Nephron progenitor cell (in vitro differentiated cells): Measurements from ENCODE around the gene EPS15.

Source experiments
- DNase-seq: peaks from one replicate; pipeline ENCODE4 v3.0.0; 2021
- H3K27ac Mint-ChIP-seq: 2 replicates; pipeline ENCODE4 v1.8.0; 2021; ENCODE audit warnings: mild to moderate bottlenecking, moderate library complexity, mixed read lengths
- H3K27me3 Mint-ChIP-seq: 2 replicates; pipeline ENCODE4 v1.8.0; 2021; ENCODE audit warnings: mild to moderate bottlenecking, low read depth, mixed read lengths; ENCODE audit not compliant: poor library complexity
- H3K36me3 Mint-ChIP-seq: 2 replicates; pipeline ENCODE4 v1.8.0; 2021; ENCODE audit warnings: low read depth, mixed read lengths
- H3K4me1 Mint-ChIP-seq: 2 replicates; pipeline ENCODE4 v1.8.0; 2021; ENCODE audit warnings: mixed read lengths
- H3K4me3 Mint-ChIP-seq: 2 replicates; pipeline ENCODE4 v1.8.0; 2021; ENCODE audit warnings: mild to moderate bottlenecking, moderate library complexity, mixed read lengths
- H3K9me3 Mint-ChIP-seq: 2 replicates; pipeline ENCODE4 v1.8.0; 2021; ENCODE audit warnings: mild to moderate bottlenecking, moderate library complexity, mixed read lengths
- TF ChIP-seq, protein P1 (sequence below): fragments of 200-600 bp; sonication (generic); IDR thresholded peaks from 2 replicates; pipeline ENCODE4 v1.5.0; 2021; ENCODE audit warnings: antibody characterized with exemption

The EPS15 gene

DNA sequence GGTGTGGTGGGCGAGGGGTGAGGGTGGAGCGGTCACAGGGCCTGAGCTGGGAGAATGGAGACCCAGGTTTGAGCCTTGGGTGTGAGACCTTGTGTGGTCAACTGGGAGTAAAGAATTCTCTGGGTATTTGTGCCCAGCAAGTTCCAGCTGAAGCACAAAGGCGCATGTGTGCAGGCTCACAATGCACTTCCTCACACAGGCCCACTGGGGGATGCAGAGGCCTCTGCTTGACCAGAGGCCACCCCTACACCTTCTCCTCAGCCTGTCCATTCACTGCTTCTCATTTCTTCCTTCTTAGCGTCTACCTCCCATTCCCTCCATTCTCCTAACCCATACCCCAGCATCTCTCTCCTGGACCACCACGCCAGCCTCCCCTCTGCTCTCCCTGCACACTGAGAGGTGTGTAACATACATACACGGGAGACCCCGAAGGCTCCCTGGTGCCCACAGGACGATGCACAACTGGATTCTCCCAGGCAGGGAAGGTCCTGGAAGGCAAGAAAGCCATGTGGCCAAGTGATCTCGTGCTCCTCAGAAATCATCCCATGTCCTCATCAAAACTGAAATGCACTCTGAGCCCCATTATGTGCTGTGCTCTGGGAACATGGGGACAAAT is 176.4 kb downstream of the EPS15 start:
- Mint-ChIP-seq H3K4me1 (peaks cover 13% of the 10 kb centered on the region), H3K9me3 (no peaks in the 10 kb centered on the region), H3K27ac (no peak overlapping the region), H3K4me3 (no peak overlapping the region), H3K27me3 (peaks cover 69% of the 10 kb centered on the region), H3K36me3 (no peaks in the 10 kb centered on the region)
- TF ChIP-seq, protein P1, sequence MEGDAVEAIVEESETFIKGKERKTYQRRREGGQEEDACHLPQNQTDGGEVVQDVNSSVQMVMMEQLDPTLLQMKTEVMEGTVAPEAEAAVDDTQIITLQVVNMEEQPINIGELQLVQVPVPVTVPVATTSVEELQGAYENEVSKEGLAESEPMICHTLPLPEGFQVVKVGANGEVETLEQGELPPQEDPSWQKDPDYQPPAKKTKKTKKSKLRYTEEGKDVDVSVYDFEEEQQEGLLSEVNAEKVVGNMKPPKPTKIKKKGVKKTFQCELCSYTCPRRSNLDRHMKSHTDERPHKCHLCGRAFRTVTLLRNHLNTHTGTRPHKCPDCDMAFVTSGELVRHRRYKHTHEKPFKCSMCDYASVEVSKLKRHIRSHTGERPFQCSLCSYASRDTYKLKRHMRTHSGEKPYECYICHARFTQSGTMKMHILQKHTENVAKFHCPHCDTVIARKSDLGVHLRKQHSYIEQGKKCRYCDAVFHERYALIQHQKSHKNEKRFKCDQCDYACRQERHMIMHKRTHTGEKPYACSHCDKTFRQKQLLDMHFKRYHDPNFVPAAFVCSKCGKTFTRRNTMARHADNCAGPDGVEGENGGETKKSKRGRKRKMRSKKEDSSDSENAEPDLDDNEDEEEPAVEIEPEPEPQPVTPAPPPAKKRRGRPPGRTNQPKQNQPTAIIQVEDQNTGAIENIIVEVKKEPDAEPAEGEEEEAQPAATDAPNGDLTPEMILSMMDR: no peak
- DNase-seq: no peak

DNA sequence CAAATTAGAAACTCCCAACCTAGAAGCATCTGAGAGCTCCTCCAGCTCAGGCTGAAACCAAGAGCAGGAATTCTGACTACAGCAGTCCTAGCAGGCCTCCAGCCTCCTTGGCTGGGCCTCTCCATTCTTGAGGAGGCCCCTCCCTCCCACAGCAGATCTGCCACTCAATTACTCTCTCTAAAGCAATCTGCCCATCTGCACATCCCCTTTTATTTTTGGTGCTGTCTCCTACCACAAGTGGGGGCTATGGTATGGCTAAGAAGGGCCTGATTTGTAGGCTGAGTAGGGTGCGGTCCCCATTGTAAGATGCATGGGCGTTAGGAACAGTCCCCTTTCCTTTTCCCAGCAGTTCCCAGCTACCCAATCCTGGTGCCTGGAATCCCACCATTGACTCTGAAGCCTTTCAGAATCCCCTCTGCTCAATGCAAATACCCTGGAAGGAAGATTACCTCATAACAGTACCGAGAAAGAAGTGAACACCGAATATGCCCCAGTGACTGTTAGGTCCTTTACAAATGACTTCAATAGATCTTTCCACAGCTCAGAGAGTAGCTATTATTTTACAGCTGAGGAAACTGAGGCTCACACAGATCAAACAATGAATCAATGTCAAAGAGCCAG is 177.1 kb downstream of the EPS15 start:
- TF ChIP-seq, protein P1: no peak
- no peak for DNase-seq
- Mint-ChIP-seq H3K4me1 (peaks cover 13% of the 10 kb centered on the region), H3K9me3 (no peaks in the 10 kb centered on the region), H3K27me3 (peaks cover 63% of the 10 kb centered on the region), H3K27ac (no peak overlapping the region), H3K36me3 (no peaks in the 10 kb centered on the region), H3K4me3 (no peak overlapping the region)

DNA sequence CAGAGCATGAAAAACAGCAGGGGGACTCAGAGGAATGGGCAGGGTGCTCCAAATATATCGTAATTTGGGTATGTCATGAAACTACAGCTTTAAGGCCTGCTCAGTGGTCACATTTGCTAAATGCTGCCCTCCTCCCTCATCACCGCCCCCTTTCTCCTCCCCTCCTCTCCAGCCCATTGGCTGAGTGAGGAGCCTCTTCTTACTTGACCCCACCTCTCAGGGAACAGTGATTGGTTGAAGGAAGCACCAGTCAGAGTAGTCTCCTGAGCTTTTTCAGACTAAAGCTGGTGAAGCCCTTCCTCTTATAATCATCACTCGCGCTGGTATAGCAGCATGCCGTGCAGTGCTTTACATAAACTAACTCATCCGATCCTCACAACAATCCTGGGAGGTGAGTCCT is 178.7 kb downstream of the EPS15 start:
- Mint-ChIP-seq H3K36me3 (no peaks in the 10 kb centered on the region), H3K9me3 (no peaks in the 10 kb centered on the region), H3K27me3 (peaks cover 53% of the 10 kb centered on the region), H3K27ac (no peak overlapping the region), H3K4me1 (peaks cover 13% of the 10 kb centered on the region), H3K4me3 (no peak overlapping the region)
- TF ChIP-seq, protein P1: no peak
- no peak for DNase-seq

DNA sequence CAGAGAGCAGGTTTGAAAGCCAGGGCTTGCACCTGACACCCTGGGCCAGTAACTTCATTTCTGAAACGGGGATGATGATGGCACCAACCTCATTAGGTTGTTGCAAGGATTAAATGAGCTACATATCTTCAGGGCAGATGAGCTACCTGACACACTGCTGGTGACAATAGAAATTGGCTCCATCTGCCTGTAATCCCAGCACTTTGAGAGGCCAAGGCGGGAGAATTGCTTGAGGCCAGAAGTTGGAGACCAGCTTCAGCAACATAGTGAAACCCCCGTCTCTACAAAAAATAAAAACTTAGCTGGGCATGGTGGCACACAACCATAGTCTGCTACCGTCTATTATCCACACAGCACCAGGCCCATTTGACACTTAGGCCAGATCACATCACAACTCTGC is 182.4 kb downstream of the EPS15 start:
- H3K27me3 Mint-ChIP-seq: peaks cover 16% of the 10 kb centered on the region
- H3K36me3 Mint-ChIP-seq: no peaks in the 10 kb centered on the region
- no peak for DNase-seq
- TF ChIP-seq, protein P1: no peak
- no peak overlapping the region for H3K4me3 Mint-ChIP-seq
- H3K9me3 Mint-ChIP-seq: no peaks in the 10 kb centered on the region
- H3K27ac Mint-ChIP-seq: no peak overlapping the region
- H3K4me1 Mint-ChIP-seq: peaks cover 16% of the 10 kb centered on the region

DNA sequence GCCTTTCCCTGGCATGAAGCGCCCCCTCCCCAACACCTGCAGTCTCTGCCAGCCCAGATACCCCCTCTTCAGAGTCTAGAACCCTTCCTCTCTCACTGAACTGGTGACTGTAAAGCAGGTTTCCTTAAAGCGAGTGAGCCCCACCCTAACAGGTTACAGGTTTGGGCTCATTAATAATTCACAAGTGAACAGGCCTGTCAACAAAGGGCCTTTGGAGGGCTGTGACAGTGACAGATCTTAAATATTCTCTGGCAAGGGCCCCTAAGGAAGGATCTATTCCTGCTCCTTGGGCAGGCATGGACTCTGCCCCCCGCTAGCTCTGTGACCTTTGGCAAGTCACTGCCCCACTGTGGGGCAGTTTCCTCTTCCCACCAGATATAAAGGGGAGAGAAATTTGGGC is 183.1 kb downstream of the EPS15 start:
- no peak overlapping the region for H3K27ac Mint-ChIP-seq
- H3K4me3 Mint-ChIP-seq: no peak overlapping the region
- peaks cover 23% of the 10 kb centered on the region for H3K4me1 Mint-ChIP-seq
- TF ChIP-seq, protein P1: no peak
- no peaks in the 10 kb centered on the region for H3K9me3 Mint-ChIP-seq
- H3K36me3 Mint-ChIP-seq: no peaks in the 10 kb centered on the region
- no peak for DNase-seq
- H3K27me3 Mint-ChIP-seq: peaks cover 13% of the 10 kb centered on the region
